ENCODE data around the gene ACIN1. TPM values are rescaled to one million over a fixed set of nuclear protein-coding genes. Genes with fewer than 3 reads are reported as not detected.

The ACIN1 gene
- total RNA-seq, 1 experiment from 2014 or later: 171 TPM

DNA sequence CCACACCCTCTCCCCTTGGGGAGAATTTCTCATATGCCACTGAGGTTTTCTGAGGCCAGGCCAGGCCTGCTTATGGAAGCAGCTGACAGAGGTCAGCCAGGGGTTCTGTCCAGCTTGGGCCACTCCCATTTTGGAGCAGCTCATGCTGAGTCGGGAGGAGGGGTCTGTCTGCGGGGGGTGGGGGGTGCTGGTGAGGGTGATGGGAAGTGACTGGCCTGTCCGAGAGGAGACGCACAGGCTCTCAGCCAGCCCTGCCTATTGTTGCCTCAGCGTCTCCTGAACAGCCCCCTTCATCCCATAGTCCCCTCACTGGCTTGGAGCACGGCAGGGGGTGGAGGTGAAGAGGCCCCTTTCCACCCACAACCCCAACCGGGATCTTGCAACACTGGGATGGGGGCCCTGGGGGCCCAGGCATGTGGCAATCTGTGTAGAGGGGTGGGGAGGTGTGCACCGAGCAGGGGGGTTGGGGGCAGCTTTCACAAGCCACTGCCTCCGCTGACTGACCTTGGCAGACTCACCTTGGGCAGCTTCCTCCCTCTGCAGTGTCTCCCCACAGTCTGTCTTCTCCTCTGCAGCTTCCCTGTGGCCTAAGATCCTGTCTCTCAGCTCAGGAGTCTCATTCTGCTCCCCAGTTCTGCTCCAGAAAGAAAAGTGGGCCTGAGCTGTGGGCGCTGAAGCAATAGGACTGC is 18.6 kb upstream of the ACIN1 start:
- H3K27me3 ChIP-seq (ENCODE audit: insufficient read depth, low read depth): no peaks in the 10 kb centered on the region
- TF ChIP-seq, protein P1, sequence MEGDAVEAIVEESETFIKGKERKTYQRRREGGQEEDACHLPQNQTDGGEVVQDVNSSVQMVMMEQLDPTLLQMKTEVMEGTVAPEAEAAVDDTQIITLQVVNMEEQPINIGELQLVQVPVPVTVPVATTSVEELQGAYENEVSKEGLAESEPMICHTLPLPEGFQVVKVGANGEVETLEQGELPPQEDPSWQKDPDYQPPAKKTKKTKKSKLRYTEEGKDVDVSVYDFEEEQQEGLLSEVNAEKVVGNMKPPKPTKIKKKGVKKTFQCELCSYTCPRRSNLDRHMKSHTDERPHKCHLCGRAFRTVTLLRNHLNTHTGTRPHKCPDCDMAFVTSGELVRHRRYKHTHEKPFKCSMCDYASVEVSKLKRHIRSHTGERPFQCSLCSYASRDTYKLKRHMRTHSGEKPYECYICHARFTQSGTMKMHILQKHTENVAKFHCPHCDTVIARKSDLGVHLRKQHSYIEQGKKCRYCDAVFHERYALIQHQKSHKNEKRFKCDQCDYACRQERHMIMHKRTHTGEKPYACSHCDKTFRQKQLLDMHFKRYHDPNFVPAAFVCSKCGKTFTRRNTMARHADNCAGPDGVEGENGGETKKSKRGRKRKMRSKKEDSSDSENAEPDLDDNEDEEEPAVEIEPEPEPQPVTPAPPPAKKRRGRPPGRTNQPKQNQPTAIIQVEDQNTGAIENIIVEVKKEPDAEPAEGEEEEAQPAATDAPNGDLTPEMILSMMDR (conservative IDR thresholded peaks at IDR 0.05): no peak
- TF ChIP-seq EZH2 (IDR thresholded peaks at IDR 0.05; ENCODE audit: low read depth): no peak
- H3F3A ChIP-seq (ENCODE audit: insufficient read depth, low read depth): peaks cover 18% of the 10 kb centered on the region; the same call in 1 of the 2 replicates
- no TSS peak for BruUV-seq (replicated peaks)
- H4K20me1 ChIP-seq (ENCODE audit: insufficient read depth): no peaks in the 10 kb centered on the region
- CTCF ChIA-PET: no interaction called here
- peak overlapping the region; percentile 90 for H3K27ac ChIP-seq
- H3K9me3 ChIP-seq (ENCODE audit: insufficient read depth, low read depth): no peaks in the 10 kb centered on the region
- no peak overlapping the region for H2AFZ ChIP-seq
- H3K79me2 ChIP-seq (ENCODE audit: low read depth): no peaks in the 10 kb centered on the region
- H3K9me2 ChIP-seq (ENCODE audit: insufficient read depth): no peaks in the 10 kb centered on the region
- H3K4me2 ChIP-seq: no peak overlapping the region; the same call in 1 of the 2 replicates
- intact Hi-C loops (cut with micrococcal nuclease; ENCODE audit: unreplicated experiment): no loop called here
- no peak for DNase-seq
- POLR2A ChIA-PET (ENCODE audit: unreplicated experiment): no interaction called here
- H3K36me3 ChIP-seq (ENCODE audit: low read depth): no peaks in the 10 kb centered on the region
- no peak overlapping the region for H3K4me3 ChIP-seq
- H3K4me1 ChIP-seq (replicated peaks; ENCODE audit: insufficient read depth): peaks cover 41% of the 10 kb centered on the region

DNA sequence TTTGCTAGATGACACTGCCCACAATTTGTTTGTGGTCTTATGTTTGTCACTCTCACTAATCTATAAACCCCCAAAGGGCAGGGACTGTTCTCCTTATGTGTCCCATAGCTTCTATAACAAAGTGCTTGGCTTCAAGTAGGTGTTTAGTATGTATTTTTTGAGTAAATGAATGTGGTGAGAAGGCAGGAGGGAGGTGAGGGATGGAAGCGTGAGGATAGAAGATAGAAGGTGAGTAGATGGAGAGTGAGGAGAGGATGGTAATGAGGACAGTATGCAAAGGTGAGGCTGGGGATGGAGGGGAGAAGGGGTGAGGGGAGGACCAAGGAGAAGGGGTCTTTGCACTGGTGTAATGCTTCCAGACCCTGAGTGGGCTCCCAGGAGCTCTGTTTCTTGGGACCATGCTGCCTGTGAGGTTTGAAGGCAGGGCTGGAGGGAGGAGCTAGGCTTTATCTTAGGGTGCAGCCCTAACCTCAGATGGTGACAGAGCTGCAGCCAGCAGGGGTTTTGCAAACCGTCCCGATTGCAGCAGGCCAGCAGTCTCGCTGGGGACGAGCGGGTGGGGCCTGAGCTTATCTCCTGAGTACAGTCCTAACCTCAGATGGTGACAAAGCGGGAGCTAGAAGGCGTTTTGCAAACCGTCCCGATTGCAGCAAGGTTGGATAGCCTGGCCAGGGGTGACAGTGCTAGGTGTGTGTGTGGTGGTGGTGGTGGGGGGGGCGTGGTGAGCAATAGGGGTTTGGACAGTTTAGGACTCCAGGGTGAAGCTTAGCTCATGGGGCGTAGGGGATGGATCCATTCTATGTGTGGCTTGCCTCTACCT is 17.6 kb upstream of the ACIN1 start:
- Histone ChIP-seq H2AFZ (no peak overlapping the region), H3K9me2 (ENCODE audit: insufficient read depth) (no peaks in the 10 kb centered on the region), H3K27me3 (ENCODE audit: insufficient read depth, low read depth) (no peaks in the 10 kb centered on the region), H3K4me2 (peak overlapping the region; percentile 36; the same call in 1 of the 2 replicates), H3K36me3 (ENCODE audit: low read depth) (no peaks in the 10 kb centered on the region), H4K20me1 (ENCODE audit: insufficient read depth) (no peaks in the 10 kb centered on the region), H3K79me2 (ENCODE audit: low read depth) (no peaks in the 10 kb centered on the region), H3K4me1 (replicated peaks; ENCODE audit: insufficient read depth) (peaks cover 41% of the 10 kb centered on the region), H3K27ac (no peak overlapping the region), H3F3A (ENCODE audit: insufficient read depth, low read depth) (peaks cover 18% of the 10 kb centered on the region; the same call in 1 of the 2 replicates), H3K9me3 (ENCODE audit: insufficient read depth, low read depth) (no peaks in the 10 kb centered on the region), H3K4me3 (no peak overlapping the region)
- no peak for TF ChIP-seq EZH2 (IDR thresholded peaks at IDR 0.05; ENCODE audit: low read depth)
- TF ChIP-seq, protein P1 (conservative IDR thresholded peaks at IDR 0.05): no peak
- intact Hi-C loops (cut with micrococcal nuclease; ENCODE audit: unreplicated experiment): no loop called here
- CTCF ChIA-PET: interaction anchor here (0.6 to 0.8 kb wide), 5 partner anchors 17 to 1306 kb away, joined by 3 to 18 read pairs (median 5); no protein-coding TSS in a partner anchor
- POLR2A ChIA-PET (ENCODE audit: unreplicated experiment): interaction anchor here (0.5 kb wide), 1 partner anchor 88 kb away, joined by 5 read pairs; no protein-coding TSS in a partner anchor
- DNase-seq: peak in 1 of 2 experiments; percentile 62
- BruUV-seq (replicated peaks): no TSS peak

DNA sequence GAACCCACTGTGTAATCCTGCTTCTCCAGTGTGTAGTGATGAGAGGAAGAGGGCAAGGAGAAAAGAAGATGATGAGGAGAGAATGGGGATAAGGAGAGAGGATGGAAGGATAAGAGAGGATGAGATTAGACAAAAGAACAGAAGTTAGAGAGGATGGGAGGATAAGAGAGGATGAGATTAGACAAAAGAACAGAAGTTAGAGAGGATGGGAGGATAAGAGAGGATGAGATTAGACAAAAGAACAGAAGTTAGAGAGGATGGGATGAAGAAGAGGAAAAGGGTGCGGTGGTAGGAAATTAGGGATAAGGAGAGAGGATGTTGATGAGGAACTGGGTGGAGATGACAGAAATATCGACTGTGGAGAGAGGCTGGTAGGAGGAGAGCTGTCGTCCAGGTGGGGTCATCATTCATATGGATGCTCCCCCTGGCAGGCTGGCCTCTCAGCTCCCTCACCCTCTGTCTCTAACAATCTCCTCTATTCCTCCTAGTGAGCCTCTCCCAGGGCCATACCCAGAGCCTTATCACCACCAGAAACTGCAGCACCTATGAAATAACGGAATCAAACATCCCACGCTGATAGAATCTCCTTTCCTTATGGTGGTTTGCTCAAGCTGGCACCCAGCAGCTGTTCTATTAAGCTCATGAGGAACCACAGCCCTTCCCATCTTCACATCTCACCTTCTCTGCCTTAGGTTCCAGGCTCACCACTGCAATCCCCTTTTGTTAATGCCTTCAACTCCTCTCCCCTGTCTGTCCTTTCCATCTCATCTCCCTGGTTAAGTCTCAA is 15.8 kb upstream of the ACIN1 start:
- BruUV-seq (replicated peaks): no TSS peak
- H3K27me3 ChIP-seq (ENCODE audit: insufficient read depth, low read depth): no peaks in the 10 kb centered on the region
- no peak for DNase-seq
- H3K4me3 ChIP-seq: no peak overlapping the region
- no peaks in the 10 kb centered on the region for H4K20me1 ChIP-seq (ENCODE audit: insufficient read depth)
- H3K4me2 ChIP-seq: no peak overlapping the region
- no peaks in the 10 kb centered on the region for H3K9me2 ChIP-seq (ENCODE audit: insufficient read depth)
- H3K79me2 ChIP-seq (ENCODE audit: low read depth): no peaks in the 10 kb centered on the region
- CTCF ChIA-PET: interaction anchor here (0.6 to 1.4 kb wide), 2 partner anchors 116 to 124 kb away, joined by 3 to 5 read pairs; no protein-coding TSS in a partner anchor
- no peak overlapping the region for H2AFZ ChIP-seq
- H3F3A ChIP-seq (ENCODE audit: insufficient read depth, low read depth): peaks cover 13% of the 10 kb centered on the region; the same call in 1 of the 2 replicates
- H3K27ac ChIP-seq: no peak overlapping the region
- peaks cover 35% of the 10 kb centered on the region for H3K4me1 ChIP-seq (replicated peaks; ENCODE audit: insufficient read depth)
- POLR2A ChIA-PET (ENCODE audit: unreplicated experiment): interaction anchor here (0.6 kb wide), 1 partner anchor 15 kb away, joined by 3 read pairs; the partner anchor contains the start of gene C14orf119
- H3K9me3 ChIP-seq (ENCODE audit: insufficient read depth, low read depth): no peaks in the 10 kb centered on the region
- TF ChIP-seq EZH2 (IDR thresholded peaks at IDR 0.05; ENCODE audit: low read depth): no peak
- TF ChIP-seq, protein P1 (conservative IDR thresholded peaks at IDR 0.05): no peak
- H3K36me3 ChIP-seq (ENCODE audit: low read depth): no peaks in the 10 kb centered on the region
- intact Hi-C loops (cut with micrococcal nuclease; ENCODE audit: unreplicated experiment): no loop called here
